Esophagus squamous epithelium (tissue), 4 donors: ENCODE results near the gene UGT1A10.

Experiments used
- CTCF ChIP-seq, 6 experiments: fragments of 450-650 bp in 4 of 6; fragments of 200-600 bp in 2 of 6; sonication (generic) in 2 of 6; IDR thresholded peaks; one replicate each; pipeline ENCODE4 v1.5.1; 2016 to 2019; ENCODE audit warnings: antibody characterized with exemption in 6 of 6, mild to moderate bottlenecking in 4 of 6, moderate library complexity in 4 of 6
- POLR2A ChIP-seq, 4 donors: fragments of 450-650 bp; IDR thresholded peaks; one replicate each; pipeline ENCODE4 v1.6.1; 2017; ENCODE audit warnings: antibody characterized with exemption in 4 of 4, mild to moderate bottlenecking in 4 of 4, moderate library complexity in 3 of 4

DNA sequence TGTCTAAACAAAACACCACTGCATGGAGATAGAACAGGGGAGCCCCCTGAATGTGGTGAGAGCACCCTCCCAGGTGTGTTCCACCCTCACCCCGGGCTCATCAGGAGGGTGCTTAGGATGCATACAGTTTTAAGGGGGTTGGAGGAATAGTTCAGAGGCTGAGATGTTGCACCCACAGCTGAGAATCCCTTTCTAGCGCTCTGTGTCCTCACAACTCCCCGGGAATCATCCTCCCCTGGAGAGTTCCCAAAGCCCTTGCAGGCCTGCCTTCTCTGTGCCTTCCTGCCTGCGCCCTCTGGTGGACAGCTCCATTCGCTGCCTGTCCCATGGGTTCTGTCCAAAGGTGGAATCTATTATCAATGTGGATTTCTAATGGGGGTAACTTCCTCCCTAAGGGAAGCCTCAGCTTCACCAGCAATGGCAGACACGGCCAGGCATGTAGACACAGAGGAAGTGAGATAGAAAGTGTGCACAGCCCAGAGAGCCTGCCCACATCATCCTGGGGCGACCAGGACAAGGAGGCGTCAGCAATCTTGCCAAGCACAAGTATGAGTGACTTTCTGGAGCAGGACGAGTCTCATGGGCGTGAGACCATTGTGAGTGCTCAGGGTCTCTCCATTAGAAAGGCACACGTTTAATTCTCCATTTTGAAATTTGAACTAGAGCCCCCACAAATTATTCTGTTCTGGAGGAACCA, 75.2 kb downstream of the UGT1A10 start:
- peak in 5 of 6 experiments; percentile 81 to 93 (median 86) for TF ChIP-seq CTCF (IDR thresholded peaks at IDR 0.05)
- TF ChIP-seq POLR2A (IDR thresholded peaks at IDR 0.05), result no peak
